Measurements from ENCODE around the gene PDIA6.

Gene PDIA6

DNA sequence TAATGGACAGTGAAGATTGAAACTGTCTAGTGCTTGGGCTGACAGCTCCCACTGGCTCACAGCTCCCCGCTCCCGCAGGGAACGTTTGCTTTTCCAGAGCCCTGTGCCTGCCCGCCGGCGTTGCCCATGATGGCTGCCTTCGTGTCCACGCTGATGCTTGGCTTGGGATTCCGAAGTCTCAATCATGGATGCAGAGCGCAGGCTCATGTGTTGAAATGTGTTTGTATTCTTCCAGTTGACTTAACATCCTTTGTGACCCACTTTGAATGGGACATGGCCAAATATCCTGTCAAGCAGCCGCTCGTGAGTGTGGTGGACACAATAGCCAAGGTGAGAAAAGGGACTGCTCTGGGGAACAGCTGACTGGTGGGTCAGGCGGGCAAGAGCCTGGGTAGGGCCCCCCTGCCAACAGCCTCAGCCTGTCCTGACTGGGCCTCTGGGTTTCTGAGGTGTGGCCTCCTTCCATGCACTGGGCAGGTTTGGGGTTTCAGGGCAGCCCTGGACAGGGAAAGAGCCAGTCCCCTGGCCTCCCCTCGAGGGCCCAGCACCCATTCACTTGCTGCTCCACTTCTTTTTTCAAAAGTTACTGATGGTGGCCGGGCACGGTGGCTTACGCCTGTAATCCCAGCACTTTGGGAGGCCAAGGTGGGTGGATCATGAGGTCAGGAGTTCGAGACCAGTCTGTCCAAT lies 48.3 kb downstream of the PDIA6 start:
- DNase-seq (ENCODE audit: low read depth), result no peak

DNA sequence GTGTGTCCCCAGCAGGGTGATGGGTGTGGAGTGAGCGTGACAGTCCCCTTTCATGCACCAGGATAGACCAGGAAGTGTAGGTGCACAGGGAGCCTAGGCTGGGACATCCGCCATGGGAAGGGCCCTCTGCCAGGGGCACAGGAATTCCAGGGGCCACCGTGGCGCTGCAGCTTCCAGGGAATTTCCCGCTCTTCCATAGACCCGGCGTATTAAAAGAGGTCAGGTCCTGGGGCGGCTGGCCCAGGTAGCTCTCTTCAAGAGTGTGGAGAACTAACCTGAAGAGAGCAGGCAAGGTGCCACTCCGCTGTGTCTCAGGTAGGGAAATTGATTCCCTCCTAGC lies 49.2 kb downstream of the PDIA6 start:
- no peak for DNase-seq (ENCODE audit: low read depth)

DNA sequence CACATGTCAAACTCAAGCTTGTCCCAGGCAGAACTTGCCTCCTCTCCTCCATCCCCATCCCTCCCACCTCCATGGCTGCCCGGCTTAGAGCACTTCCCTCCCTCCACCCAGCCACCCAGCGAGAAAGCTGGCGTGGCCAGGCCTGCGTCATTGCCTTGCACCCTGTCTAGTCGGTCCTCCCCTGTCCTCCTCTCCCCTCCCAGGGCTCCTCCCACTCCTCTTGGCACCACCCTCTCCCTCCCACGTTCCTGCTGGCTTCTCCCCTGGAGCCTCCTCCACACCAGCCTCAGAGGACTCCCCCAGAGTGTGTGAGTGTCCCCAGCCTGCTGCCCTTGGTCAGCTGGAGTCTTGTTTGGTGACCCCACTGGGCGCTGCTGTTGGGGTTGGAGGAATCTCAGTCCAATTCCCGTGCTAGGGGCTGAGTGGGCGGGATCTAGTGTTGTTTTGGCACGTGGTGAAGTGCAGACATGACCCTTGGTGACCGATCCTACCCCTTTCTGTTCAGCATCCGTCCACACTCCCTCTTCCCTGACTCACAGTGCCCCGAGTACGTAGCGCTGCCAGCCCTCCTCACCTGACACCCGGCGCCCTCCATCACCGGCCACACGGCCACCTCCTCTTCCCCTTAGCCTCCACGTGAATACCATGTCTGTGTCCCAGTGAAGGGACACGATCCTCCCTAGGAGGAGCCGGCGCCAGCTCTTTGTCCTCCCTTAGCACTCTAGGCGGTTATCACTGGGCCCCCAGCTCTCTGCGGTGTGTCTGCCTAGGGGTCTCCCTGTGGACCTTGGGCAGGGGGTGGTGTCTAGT lies 49.7 kb downstream of the PDIA6 start:
- DNase-seq (ENCODE audit: low read depth), result no peak

DNA sequence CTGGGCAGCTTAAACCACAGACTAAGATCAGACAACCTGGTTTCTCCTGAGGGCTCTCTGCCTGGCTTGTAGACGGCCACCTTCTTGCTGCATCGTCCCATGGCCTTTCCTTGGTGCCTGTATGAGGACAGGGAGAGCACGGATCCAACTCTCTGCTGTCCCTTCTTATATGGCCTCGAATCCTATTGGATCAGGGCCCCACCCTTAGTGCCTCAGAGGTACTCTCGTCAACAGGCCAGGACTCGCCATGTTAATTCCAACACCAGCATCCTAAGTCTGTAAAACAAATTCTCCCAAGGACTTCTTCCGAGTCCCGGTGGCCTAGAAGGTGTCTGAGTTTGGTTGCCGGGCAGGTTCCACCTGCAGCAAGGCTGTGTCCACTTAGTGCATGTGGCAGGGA lies 51.0 kb downstream of the PDIA6 start:
- DNase-seq (ENCODE audit: low read depth), result no peak

DNA sequence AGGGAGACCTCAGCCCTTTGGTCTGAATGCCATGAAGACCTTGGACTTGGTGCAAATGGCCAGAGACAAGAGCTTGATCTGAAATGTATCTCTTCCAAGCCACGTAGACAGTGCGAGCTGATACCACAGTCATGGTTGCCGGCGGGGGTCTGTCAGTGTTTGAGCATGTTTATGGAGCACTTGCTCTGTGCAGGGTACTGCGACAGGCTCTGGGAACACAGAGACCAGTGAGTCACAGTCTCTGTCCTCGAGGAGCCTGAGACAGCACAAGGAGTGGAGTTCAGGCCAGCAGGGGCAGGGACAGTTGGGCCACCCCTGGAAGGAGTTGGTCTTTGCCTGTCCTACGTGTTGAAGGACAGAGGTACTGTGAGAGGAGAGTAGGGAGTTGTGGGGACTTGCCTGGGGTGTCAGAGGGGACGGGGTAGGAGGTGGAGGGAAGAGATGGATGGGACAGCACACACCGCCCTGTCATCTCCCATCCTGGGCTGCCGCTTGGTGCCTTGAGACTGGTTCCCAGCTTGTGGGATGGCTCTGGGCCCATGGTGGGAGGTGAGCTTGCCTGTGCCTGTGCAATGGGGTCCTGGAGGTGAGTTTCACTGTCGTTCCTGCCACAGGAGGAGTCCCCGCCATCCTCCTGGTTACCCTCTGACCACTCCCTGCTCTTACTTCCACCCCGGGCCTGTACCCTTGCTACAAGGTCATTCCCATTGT lies 51.6 kb downstream of the PDIA6 start:
- no peak for DNase-seq (ENCODE audit: low read depth)

DNA sequence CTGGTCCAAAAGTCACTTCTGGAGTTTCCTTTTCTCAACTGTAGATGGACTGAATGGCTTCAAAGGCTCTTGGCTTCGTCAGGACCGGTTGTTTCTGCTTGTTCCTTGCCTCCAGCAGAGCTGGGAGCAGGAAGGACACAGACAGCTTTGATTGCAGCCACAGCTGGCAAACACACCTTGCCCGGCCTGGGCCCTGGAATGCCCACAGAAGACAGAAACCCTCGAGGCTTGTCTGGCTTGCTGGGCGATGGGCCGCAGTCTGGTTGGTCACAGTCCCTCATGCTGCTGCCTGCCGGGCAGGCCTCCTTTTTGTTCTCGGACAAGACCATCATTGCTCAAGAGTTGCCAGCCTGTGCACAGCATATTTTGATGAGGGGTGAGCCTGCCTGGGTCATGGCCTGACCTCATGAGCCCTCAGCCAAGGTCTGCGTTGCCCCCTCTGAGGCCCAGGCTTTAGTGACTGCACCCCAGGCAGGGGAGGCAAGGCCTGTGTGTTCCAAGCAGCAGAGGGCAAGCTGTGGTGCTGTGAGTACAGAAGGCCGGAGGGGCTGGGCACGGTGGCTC lies 53.4 kb downstream of the PDIA6 start:
- no peak for DNase-seq (ENCODE audit: low read depth)

DNA sequence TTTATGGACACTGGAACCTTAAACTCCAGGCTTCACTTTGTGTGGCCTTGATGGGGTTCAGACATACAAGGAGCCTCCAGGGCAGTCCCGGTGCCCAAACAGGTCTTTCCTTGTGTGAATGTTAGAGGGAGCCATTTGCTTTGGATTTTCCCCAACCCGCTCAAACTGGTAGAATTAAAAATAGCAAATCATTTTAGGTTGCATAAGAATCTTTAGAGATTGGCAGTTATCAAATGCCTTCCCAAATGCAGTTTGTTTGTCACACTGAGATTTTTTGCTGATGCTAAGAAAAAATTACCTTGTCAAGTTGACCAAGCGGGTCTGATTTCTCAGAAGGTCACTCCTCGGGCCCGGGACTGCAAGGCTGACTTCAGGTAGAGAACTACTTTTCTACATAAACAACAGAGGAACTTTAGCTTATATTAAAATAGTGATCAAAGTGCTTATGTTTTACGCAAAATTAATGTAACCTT lies 54.7 kb downstream of the PDIA6 start:
- DNase-seq (ENCODE audit: low read depth), result no peak

DNA sequence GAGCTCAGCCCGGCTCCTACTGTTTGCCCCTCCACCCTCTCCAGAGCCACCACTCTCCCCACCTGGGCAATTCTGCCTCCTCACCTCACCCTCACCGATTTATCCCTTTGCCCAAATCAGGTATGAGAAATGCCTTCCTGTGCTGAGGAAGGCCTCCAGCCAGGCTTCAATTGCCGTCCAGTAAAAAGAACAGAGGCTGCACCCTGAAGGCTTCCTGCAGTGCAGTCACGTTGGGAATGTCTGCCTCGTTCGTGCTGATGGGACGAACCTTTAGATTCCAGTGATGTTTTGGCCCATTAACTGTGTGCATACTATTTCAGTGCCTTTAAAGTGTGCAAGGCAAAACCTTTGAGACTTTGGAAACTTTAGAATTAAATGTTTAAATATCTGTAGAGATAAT lies 57.0 kb downstream of the PDIA6 start:
- DNase-seq (ENCODE audit: low read depth), result no peak

DNA sequence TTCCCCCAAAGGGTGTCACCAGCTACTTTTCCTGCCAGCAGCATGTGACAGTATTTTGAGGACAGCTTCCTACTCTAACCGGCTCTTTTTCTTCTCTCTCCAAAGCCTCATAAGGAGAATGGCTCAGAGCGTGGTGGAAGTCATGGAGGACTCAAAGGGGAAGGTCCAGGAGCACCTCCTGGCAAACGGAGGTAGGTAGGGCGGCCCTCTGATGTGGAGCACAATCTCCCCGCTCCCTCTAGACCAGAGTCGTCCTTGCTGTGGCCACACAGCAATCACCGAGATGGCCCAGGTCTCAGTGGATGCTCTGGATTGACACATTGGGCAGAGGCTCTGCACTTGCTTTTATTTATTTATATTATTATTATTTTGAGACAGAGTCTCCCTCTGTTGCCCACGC lies 58.7 kb downstream of the PDIA6 start:
- no peak for DNase-seq (ENCODE audit: low read depth)

DNA sequence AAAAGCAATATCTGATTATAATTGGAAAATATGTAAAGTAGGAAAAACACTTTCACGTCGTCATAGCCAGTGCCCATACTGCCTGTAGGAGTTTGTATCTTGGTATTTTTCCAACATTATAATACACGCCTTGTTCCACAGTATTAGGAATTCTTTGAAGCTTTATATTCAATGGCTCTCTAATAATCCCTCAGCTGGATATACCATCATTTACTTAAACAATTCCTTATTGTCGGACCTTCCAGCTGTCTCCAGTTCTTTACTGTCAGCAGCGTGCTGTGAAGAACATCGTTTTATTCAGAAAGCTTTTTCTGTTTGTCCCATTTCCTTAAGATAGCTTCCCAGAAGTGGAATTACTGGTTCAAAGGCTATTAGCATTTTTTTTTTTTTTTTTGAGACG lies 59.4 kb downstream of the PDIA6 start:
- no peak for DNase-seq (ENCODE audit: low read depth)

DNA sequence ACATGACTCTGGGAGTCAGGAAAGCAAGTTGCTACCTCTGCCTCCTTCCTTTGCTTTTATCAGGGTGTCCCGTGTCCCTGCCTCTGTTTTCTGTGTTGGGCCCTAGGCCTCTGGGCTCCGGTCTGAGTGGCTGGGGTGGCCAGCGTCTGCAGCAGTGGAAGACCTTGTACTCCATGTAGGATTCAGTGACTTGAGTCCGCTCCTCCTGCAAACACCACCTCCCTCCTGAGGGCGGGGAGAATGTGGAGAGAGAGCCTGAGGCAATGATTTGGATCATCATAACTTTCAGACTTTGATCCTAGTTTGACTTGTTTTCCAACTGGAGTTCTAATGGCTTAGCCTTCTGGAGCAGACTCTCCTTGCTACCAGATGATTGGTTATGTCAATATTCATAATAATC lies 60.3 kb downstream of the PDIA6 start:
- no peak for DNase-seq (ENCODE audit: low read depth)

DNA sequence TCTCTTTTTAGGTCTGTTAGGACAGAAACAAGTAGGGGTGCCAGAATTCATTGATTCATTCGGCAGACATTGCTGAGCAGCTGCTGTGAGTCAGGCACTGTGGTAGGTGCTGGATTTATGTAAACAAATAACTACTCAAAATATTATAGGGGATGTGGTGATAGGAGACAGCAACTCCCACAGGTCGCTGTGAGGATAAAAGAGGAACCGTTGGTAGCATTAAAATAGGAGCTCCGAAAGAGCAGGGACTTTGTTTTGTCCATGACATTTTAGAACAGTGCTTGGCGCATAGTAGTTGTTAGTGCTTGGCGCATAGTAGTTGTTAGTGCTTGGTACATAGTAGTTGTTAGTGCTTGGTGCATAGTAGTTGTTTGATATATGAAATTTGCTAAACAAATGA lies 62.0 kb downstream of the PDIA6 start:
- DNase-seq (ENCODE audit: low read depth), result no peak

DNA sequence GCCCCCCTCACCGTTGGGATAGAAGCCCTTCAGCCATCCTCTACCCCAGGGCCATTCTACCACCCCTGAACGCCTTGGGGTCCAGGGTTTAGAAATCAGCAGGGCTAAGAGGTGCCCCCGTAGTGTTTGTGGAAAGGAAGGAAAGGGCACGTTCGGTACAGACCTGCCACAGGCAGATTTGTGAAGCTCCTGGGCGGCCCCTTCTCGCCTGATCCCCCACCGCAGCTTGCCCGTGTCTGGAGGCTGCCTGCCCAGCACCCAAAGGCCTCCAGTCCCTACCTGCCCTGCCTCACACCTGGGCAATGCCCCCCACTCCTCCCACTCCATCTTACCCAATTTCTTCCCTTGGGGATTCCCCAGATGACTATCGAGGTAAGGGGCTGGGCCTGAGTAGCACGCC lies 69.9 kb downstream of the PDIA6 start:
- no peak for DNase-seq (ENCODE audit: low read depth)

DNA sequence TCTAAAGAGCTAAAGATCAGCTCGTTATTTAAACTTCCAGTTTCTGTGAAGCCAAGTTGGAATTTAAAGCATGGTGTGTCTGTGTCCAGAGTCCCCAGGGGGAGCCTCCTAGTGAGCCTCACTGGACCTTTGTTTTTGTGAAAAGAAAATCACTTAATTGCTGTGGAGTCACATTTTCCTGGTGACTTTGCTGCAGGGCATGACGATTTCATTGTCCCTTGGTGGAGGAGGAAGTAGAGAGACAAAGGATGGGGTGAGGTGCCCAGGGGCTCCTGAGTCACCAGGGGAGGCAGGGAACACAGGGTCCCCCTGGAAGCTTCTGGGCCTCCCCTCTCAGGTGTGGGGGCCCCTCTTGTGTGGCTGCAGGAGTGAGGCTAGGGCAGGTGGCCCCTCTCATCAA lies 71.4 kb downstream of the PDIA6 start:
- no peak for DNase-seq (ENCODE audit: low read depth)

DNA sequence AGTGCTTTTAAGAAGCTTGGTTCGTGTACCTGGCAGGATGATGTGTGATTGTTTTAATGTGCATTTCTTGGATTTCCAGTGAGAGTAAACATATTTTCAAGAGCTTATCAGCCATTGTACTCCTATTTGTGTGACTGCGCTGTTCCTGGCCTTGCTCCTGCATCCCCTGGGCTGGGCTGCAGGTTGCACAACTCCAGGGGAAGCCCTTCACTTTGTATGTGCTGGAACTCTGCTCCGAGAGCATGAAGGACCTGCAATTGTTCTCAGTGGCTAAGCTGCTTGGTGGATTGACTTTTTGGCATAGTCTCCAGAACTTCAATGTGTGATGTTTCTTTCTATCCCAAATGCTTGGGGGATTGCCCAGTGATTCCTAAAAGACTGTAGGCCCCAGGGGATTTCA lies 72.4 kb downstream of the PDIA6 start:
- DNase-seq (ENCODE audit: low read depth), result no peak

DNA sequence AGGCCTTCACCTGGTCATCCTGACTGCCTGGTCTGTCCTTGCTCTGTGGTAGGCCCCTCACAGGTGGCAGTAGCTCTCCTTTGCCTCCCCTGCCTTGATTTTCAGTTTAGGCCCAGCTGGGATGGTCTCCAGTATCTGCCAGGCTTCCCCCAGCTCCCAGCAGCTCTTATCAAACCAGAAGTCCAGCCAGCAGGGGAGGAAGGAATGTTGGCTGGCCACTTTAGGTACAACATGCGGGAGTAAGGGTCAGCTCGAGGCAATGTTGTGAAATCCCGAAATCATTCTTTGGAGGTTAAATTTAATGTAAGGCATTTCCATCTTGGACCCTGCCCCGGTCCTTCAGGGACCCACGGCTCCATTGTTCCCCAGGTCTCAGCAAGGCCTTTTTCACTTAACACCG lies 74.4 kb downstream of the PDIA6 start:
- no peak for DNase-seq (ENCODE audit: low read depth)

DNA sequence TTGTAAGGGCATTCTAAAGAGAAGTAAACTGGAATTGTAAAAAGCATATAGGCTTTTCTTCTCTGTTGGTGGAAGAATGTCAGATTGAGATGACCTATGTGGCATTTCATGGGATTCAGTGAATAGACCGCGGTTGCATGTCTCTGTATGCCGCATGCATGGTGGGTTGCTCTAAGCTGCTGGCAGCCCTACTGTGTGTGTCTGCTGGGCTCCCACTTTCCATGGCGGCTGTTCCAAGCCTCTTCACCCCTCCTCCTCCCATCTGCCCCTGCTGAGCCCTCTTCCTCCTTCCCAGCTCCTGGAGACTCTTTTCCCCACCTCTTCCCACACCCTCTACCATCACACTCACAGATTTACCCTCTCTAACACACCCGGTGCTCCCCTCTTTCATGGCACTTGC lies 78.6 kb downstream of the PDIA6 start:
- no peak for DNase-seq (ENCODE audit: low read depth)

DNA sequence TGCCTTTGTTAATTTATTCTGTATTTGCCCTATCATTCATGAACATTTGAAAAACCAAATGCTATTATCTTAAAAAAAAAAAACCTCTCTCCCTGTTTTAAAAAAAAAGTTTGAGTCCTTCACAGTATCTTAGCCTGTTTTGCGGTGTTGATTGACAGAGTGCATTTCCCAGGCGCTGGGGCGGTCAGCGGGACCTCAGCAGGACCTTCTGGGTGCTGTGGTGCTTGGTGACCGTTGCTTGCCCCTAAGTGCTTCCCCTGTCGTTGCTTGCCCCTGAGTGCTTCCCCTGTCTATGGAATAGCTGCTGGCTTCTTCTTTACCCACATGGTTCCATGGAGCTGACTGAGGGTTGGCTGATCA lies 79.0 kb downstream of the PDIA6 start:
- DNase-seq (ENCODE audit: low read depth), result no peak
